K562 (cell line): ENCODE measurements around the gene TMEM151A. TPM values are rescaled to one million over a fixed set of nuclear protein-coding genes. Genes with fewer than 3 reads are reported as not detected.

ENCODE experiments used
- CBFB ChIP-seq: sonication (generic); formaldehyde crosslinking; IDR thresholded peaks from 2 replicates; pipeline ENCODE4 v1.4.0; 2020; ENCODE audit warnings: mild to moderate bottlenecking, missing genetic modification reagents
- CXXC5 ChIP-seq: fragments of 250-450 bp; sonication (Bioruptor Pico); IDR thresholded peaks from 2 replicates; pipeline ENCODE4 v1.8.0; 2022; ENCODE audit warnings: inconsistent platforms, mild to moderate bottlenecking, moderate library complexity
- DIDO1 ChIP-seq: fragments of 450-650 bp; IDR thresholded peaks from 2 replicates; pipeline ENCODE4 v1.6.1; 2016; ENCODE audit warnings: low read depth, missing biosample characterization, missing genetic modification characterization
- DMBX1 ChIP-seq: fragments of 250-450 bp; sonication (Bioruptor Pico); IDR thresholded peaks from 2 replicates; pipeline ENCODE4 v1.8.0; 2022; ENCODE audit warnings: inconsistent platforms, mild to moderate bottlenecking, moderate library complexity, borderline replicate concordance
- FOXP1 ChIP-seq: sonication (generic); formaldehyde crosslinking; IDR thresholded peaks from 2 replicates; pipeline ENCODE4 v1.8.0; 2022; ENCODE audit warnings: mild to moderate bottlenecking, missing genetic modification reagents
- MBD2 ChIP-seq: sonication (generic); IDR thresholded peaks from 2 replicates; pipeline ENCODE4 v1.6.1; 2016; ENCODE audit warnings: low read depth, borderline replicate concordance
- MED1 ChIP-seq: sonication (generic); formaldehyde crosslinking; IDR thresholded peaks from 2 replicates; pipeline ENCODE4 v1.8.1; 2023; ENCODE audit warnings: missing genetic modification reagents, borderline replicate concordance
- MTA1 ChIP-seq: fragments of 450-650 bp; IDR thresholded peaks from 2 replicates; pipeline ENCODE4 v1.6.1; 2017; ENCODE audit warnings: borderline replicate concordance
- NONO ChIP-seq, 2 experiments: fragments of 200-400 bp in 1 of 2; fragments of 450-650 bp in 1 of 2; formaldehyde crosslinking in 1 of 2; IDR thresholded peaks; 2 replicates each; pipeline ENCODE4 v1.6.1; 2017; ENCODE audit warnings: low read depth in 2 of 2, mild to moderate bottlenecking in 2 of 2, moderate library complexity in 2 of 2, low read length in 1 of 2
- PHB ChIP-seq: fragments of 250-450 bp; sonication (Bioruptor Pico); IDR thresholded peaks from 2 replicates; pipeline ENCODE4 v1.5.0; 2021
- POLR3A ChIP-seq: IDR thresholded peaks from 2 replicates; pipeline ENCODE4 v1.6.1; 2011; ENCODE audit warnings: borderline replicate concordance, mild to moderate bottlenecking, moderate library complexity; ENCODE audit not compliant: insufficient read length, insufficient read depth; ENCODE audit errors: extremely low read depth
- SOX6 ChIP-seq: fragments of 450-650 bp; IDR thresholded peaks from 2 replicates; pipeline ENCODE4 v1.6.1; 2014; ENCODE audit warnings: mild to moderate bottlenecking
- STAG1 ChIP-seq: sonication (generic); formaldehyde crosslinking; IDR thresholded peaks from 2 replicates; pipeline ENCODE4 v1.5.0; 2020; ENCODE audit warnings: missing genetic modification reagents, borderline replicate concordance
- TAF1 ChIP-seq: IDR thresholded peaks from 2 replicates; pipeline ENCODE4 v1.6.1; 2011; ENCODE audit warnings: mild to moderate bottlenecking, low read length, moderate library complexity; ENCODE audit not compliant: insufficient read depth, control insufficient read depth, severe bottlenecking; ENCODE audit errors: extremely low read depth
- ZNF76 ChIP-seq: fragments of 250-450 bp; sonication (Bioruptor Pico); IDR thresholded peaks from 2 replicates; pipeline ENCODE4 v1.4.0; 2020; ENCODE audit warnings: mild to moderate bottlenecking, moderate library complexity, borderline replicate concordance
- polyA plus RNA-seq, 8 experiments: library from polyadenylated mRNA; depleted of rRNA in 4 of 8; stranded (reverse) in 5 of 8; unstranded in 3 of 8; fragments of >200 nt; fragmentation: Nextera tagmentation in 2 of 8; fragmentation: Illumina TruSeq in 1 of 8; extraction: Ambion mirVana in 2 of 8; extraction: Trizol in 1 of 8; gene quantifications; 2 replicates each; pipeline versions ENCODE4 v1.2.1 to v1.2.3, GENCODE V29; 2011 to 2014; ENCODE audit warnings: inconsistent platforms in 1 of 8, missing spikeins in 1 of 8
- total RNA-seq, 7 experiments: library from RNA; depleted of rRNA in 6 of 7; stranded (reverse); fragments of >200 nt in 6 of 7; fragmentation: Illumina TruSeq in 2 of 7; extraction: Trizol in 2 of 7; gene quantifications; 2 replicates each; pipeline versions ENCODE4 v1.2.1 to v1.2.3, GENCODE V29; 2011 to 2021; ENCODE audit warnings: low replicate concordance in 1 of 7
- TF ChIP-seq, protein P1 (sequence below): fragments of 450-650 bp; conservative IDR thresholded peaks from 2 replicates; pipeline ENCODE4 v1.6.1; 2016; ENCODE audit warnings: missing genetic modification characterization, low read depth, mild to moderate bottlenecking, control low read depth, missing compliant biosample characterization
- TF ChIP-seq, protein P2 (sequence below): fragments of 250-450 bp; sonication (Bioruptor Pico); IDR thresholded peaks from 2 replicates; pipeline ENCODE4 v1.4.0; 2020; ENCODE audit warnings: mild to moderate bottlenecking, moderate library complexity
- TF ChIP-seq, protein P3 (sequence below): sonication (generic); formaldehyde crosslinking; IDR thresholded peaks from 2 replicates; pipeline ENCODE4 v1.8.0; 2022; ENCODE audit warnings: mild to moderate bottlenecking, missing genetic modification reagents
- TF ChIP-seq, protein P4 (sequence below): fragments of 450-650 bp; formaldehyde crosslinking; IDR thresholded peaks from 2 replicates; pipeline ENCODE4 v1.4.0; 2022; ENCODE audit warnings: missing genetic modification characterization
- TF ChIP-seq, protein P5 (sequence below): fragments of 200-800 bp; sonication (Bioruptor generic); IDR thresholded peaks from 2 replicates; pipeline ENCODE4 v1.6.1; 2017; ENCODE audit warnings: missing genetic modification characterization, missing compliant biosample characterization

Gene TMEM151A
- total and polyA plus RNA-seq, 9 of the 15 experiments (the other 6 are each of a cell fraction or from before 2014, with no cell fraction given): not detected

DNA sequence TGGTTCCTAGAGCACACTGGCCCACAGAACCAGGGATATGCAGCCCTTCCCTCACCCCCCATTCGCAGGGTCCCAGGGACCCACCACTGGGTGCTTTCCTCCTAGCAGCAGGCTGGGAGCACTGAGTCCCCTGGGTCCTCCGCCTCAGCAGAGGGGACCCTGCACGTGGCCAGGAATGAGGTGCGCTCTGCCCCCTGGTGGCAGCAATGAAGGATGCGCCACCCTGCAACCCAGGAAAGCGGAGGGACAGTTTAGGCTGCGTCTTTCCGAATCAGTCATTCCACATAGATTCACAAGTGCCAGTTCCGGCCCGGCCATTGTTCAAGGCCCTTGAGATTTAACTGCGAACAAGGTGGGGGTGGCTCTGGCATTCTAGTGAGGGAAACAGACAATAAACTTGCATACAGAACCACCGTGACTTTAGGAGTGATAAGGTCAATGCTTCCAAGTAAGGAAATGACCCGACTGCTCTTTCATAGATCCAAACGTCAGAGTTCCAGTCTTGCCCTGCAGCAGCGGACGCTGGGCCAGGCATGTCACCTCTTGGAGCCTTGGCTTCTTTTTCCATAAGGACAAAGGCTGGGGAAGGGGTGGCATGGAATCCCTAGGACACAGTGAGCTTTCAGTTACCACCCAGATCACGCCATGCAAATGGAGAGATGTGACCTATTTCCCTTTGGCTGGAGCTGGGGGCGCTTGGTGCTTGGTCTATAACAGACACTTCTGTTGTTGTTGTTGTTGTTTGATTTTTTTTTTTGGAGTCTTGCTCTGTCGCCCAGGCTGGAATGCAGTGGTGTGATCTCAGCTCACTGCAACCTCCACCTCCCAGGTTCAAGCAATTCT lies 36.8 kb downstream of the TMEM151A start (continued):
- TF ChIP-seq, protein P1, sequence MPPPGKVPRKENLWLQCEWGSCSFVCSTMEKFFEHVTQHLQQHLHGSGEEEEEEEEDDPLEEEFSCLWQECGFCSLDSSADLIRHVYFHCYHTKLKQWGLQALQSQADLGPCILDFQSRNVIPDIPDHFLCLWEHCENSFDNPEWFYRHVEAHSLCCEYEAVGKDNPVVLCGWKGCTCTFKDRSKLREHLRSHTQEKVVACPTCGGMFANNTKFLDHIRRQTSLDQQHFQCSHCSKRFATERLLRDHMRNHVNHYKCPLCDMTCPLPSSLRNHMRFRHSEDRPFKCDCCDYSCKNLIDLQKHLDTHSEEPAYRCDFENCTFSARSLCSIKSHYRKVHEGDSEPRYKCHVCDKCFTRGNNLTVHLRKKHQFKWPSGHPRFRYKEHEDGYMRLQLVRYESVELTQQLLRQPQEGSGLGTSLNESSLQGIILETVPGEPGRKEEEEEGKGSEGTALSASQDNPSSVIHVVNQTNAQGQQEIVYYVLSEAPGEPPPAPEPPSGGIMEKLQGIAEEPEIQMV: peak; percentile 82
- no peak for TF ChIP-seq ZNF76 (CRISPR knock-in tag)
- no peak for TF ChIP-seq DIDO1 (tag)
- peak; percentile 51; the same call in 1 of the 2 replicates for TF ChIP-seq SOX6
- 0 out of 2 replicates have a peak, but pooled peaks have one; percentile 12 for TF ChIP-seq PHB (CRISPR knock-in tag)
- no peak for TF ChIP-seq CBFB (CRISPR knock-in tag)
- TF ChIP-seq POLR3A: no peak
- TF ChIP-seq FOXP1 (CRISPR knock-in tag): peak; percentile 61; the same call in 1 of the 2 replicates
- no peak for TF ChIP-seq MED1
- TF ChIP-seq TAF1: peak; percentile 19
- TF ChIP-seq, protein P2, sequence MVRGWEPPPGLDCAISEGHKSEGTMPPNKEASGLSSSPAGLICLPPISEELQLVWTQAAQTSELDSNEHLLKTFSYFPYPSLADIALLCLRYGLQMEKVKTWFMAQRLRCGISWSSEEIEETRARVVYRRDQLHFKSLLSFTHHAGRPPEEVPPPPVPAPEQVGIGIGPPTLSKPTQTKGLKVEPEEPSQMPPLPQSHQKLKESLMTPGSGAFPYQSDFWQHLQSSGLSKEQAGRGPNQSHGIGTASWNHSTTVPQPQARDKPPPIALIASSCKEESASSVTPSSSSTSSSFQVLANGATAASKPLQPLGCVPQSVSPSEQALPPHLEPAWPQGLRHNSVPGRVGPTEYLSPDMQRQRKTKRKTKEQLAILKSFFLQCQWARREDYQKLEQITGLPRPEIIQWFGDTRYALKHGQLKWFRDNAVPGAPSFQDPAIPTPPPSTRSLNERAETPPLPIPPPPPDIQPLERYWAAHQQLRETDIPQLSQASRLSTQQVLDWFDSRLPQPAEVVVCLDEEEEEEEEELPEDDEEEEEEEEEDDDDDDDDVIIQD: no peak
- peak; percentile 77 for TF ChIP-seq CXXC5 (CRISPR knock-in tag)
- peak; percentile 4; the same call in 1 of the 2 replicates for TF ChIP-seq STAG1 (CRISPR knock-in tag)
- no peak for TF ChIP-seq MTA1
- TF ChIP-seq, protein P3, sequence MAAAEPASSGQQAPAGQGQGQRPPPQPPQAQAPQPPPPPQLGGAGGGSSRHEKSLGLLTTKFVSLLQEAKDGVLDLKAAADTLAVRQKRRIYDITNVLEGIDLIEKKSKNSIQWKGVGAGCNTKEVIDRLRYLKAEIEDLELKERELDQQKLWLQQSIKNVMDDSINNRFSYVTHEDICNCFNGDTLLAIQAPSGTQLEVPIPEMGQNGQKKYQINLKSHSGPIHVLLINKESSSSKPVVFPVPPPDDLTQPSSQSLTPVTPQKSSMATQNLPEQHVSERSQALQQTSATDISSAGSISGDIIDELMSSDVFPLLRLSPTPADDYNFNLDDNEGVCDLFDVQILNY: peak; percentile 67; the same call in 1 of the 2 replicates
- TF ChIP-seq NONO (IDR thresholded peaks at IDR 0.05; ENCODE audit: low read depth in 2 of 2, low read length in 1 of 2): peak in 1 of 2 experiments; percentile 63; a peak in 1 of 4 replicates
- peak; percentile 61; the same call in 1 of the 2 replicates for TF ChIP-seq DMBX1 (CRISPR knock-in tag)
- no peak for TF ChIP-seq MBD2
- TF ChIP-seq, protein P4, sequence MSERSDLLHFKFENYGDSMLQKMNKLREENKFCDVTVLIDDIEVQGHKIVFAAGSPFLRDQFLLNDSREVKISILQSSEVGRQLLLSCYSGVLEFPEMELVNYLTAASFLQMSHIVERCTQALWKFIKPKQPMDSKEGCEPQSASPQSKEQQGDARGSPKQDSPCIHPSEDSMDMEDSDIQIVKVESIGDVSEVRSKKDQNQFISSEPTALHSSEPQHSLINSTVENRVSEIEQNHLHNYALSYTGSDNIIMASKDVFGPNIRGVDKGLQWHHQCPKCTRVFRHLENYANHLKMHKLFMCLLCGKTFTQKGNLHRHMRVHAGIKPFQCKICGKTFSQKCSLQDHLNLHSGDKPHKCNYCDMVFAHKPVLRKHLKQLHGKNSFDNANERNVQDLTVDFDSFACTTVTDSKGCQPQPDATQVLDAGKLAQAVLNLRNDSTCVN (CRISPR knock-in tag): no peak
- TF ChIP-seq, protein P5, sequence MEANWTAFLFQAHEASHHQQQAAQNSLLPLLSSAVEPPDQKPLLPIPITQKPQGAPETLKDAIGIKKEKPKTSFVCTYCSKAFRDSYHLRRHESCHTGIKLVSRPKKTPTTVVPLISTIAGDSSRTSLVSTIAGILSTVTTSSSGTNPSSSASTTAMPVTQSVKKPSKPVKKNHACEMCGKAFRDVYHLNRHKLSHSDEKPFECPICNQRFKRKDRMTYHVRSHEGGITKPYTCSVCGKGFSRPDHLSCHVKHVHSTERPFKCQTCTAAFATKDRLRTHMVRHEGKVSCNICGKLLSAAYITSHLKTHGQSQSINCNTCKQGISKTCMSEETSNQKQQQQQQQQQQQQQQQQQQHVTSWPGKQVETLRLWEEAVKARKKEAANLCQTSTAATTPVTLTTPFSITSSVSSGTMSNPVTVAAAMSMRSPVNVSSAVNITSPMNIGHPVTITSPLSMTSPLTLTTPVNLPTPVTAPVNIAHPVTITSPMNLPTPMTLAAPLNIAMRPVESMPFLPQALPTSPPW (CRISPR knock-in tag): no peak
